NT2/D1 (cell line): ENCODE results near the gene CDK19.

Source experiments
- DNase-seq: peaks from one replicate; pipeline ENCODE4 v3.0.0-alpha.2; 2011; ENCODE audit warnings: low read depth, low spot score
- H3K27me3 ChIP-seq: 2 replicates; pipeline ENCODE4 v1.6.0; 2011; ENCODE audit warnings: mild to moderate bottlenecking; ENCODE audit not compliant: insufficient read length, insufficient read depth
- H3K36me3 ChIP-seq: 2 replicates; pipeline ENCODE4 v1.6.1; 2011; ENCODE audit warnings: mild to moderate bottlenecking, low read length, mixed read lengths; ENCODE audit not compliant: insufficient read depth, insufficient read length
- H3K4me1 ChIP-seq: 2 replicates; pipeline ENCODE4 v1.5.1; 2011; ENCODE audit not compliant: insufficient read depth, insufficient read length
- H3K4me3 ChIP-seq: 2 replicates; pipeline ENCODE4 v1.5.1; 2011; ENCODE audit warnings: low read depth; ENCODE audit not compliant: insufficient read length
- H3K9ac ChIP-seq: 2 replicates; pipeline ENCODE4 v1.6.0; 2011; ENCODE audit warnings: low read depth; ENCODE audit not compliant: insufficient read length
- H3K9me3 ChIP-seq: 2 replicates; pipeline ENCODE4 v1.5.1; 2011; ENCODE audit warnings: mild to moderate bottlenecking, low read length; ENCODE audit not compliant: insufficient read depth
- SUZ12 ChIP-seq: IDR thresholded peaks from 2 replicates; pipeline ENCODE4 v1.6.1; 2011; ENCODE audit not compliant: insufficient read length, insufficient read depth; ENCODE audit errors: extremely low read depth
- YY1 ChIP-seq: IDR thresholded peaks from 2 replicates; pipeline ENCODE4 v1.6.1; 2011; ENCODE audit not compliant: insufficient read length, insufficient read depth
- ZNF274 ChIP-seq: IDR thresholded peaks from 2 replicates; pipeline ENCODE4 v1.6.1; 2011; ENCODE audit warnings: mild to moderate bottlenecking, low read depth, low read length

Gene CDK19

GRCh38 chr6:110823146-110823545 lies 7.9 kb upstream of the CDK19 start:
- no peak for TF ChIP-seq SUZ12
- no peak for TF ChIP-seq ZNF274
- TF ChIP-seq YY1, result no peak
- Histone ChIP-seq H3K27me3 (no peaks in the 10 kb centered on the region), H3K4me1 (no peaks in the 10 kb centered on the region), H3K36me3 (no peaks in the 10 kb centered on the region), H3K9me3 (no peaks in the 10 kb centered on the region), H3K4me3 (no peak overlapping the region), H3K9ac (no peak overlapping the region)
- DNase-seq, result no peak

GRCh38 chr6:110822249-110822648 lies 7.0 kb upstream of the CDK19 start:
- H3K4me3 ChIP-seq, result no peak overlapping the region
- no peaks in the 10 kb centered on the region for H3K9me3 ChIP-seq
- TF ChIP-seq ZNF274 (no peak), SUZ12 (no peak), YY1 (no peak)
- no peak overlapping the region for H3K9ac ChIP-seq
- no peaks in the 10 kb centered on the region for H3K27me3 ChIP-seq
- no peak for DNase-seq
- H3K36me3 ChIP-seq, result no peaks in the 10 kb centered on the region
- H3K4me1 ChIP-seq, result no peaks in the 10 kb centered on the region

DNA sequence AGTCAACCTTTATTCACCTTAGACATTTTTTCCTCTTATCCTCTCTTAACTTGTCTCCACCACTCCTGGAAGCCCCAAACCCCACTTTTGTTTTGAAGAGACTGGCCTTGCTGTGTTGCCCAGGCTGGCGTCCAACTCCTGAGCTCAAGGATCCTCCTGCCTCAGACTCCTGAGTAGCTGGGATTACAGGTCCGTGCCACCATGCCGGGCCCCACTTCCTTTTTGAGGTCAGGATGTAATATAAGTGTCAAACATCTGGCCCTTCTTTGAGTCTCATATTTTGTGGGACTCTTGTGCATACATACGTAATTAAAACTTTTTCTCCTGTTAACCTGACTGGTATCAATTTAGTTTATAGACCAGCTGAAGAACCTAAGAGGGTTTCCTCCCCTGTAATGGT lies 1.4 kb upstream of the CDK19 start:
- Histone ChIP-seq H3K4me1 (no peaks in the 10 kb centered on the region), H3K9me3 (no peaks in the 10 kb centered on the region), H3K4me3 (no peak overlapping the region), H3K9ac (no peak overlapping the region), H3K36me3 (no peaks in the 10 kb centered on the region), H3K27me3 (no peaks in the 10 kb centered on the region)
- no peak for TF ChIP-seq SUZ12
- no peak for TF ChIP-seq YY1
- TF ChIP-seq ZNF274, result no peak
- DNase-seq, result no peak

DNA sequence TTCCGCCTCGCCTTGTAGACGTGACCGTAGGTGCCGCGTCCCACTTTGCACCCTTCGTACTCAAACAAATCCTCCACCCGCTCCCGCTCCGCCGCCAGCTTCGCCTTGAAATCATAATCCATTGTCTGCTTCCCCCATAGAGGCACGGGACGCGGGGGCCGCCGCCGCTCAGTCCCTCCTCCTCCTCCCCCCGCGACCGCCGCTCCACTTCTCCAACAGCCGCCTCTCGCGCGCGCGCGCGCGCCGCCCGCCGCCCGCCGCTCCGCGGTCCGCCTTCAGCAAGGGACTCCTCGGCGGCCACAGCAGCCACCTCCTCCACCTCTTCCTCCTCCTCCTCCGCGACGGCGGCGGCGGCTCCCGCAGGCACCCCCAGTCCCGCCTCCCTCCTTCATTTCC lies 256 bp downstream of the CDK19 start:
- DNase-seq, result no peak
- no peak for TF ChIP-seq SUZ12
- no peak for TF ChIP-seq YY1
- TF ChIP-seq ZNF274, result no peak
- Histone ChIP-seq H3K4me1 (no peaks in the 10 kb centered on the region), H3K9me3 (no peaks in the 10 kb centered on the region), H3K9ac (peak overlapping the region; percentile 91), H3K27me3 (no peaks in the 10 kb centered on the region), H3K4me3 (peak overlapping the region; percentile 89), H3K36me3 (no peaks in the 10 kb centered on the region)

DNA sequence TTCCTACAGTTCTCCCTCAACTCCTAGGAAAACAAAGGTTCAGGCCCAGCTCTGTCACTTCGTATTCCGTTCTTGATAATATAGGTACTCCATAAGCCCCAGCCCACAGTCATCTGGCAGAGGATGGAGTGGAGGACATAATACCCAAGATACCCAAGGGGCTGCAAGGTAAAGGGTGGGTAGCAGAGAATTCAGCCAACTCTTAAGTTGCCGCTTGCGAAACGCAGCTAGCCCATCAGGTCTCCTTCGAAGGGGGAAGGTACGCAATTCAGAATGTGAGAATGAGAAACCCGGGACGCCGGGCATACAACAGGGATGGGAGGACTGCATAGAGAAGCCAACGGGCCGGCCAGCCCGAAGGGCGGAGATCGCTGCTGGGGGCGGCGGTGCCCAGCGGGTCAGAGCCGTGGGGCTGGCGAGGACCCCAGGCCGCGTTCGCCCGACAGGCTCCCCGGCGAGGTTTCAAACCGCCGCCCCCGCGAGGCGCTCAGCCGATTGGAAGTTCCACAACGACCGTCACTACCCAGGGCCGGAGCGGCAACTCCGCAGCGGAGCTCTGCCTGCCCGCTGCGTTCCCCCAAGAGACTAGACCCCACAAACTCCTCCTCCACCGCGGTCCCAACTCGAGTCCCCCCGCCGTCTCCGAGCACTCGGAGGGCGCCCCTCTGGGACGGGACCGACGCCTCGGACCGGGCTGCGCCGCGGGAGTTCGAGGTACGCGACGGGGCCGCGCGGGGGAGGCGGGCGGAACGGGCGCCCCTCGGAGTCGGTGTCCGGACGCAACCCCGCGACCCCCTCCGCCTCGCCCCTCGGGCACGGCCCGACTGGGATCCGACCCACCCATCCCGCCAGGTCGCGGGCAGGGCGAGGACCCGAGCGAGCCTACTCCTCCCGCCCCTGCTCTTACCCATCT lies 911 bp downstream of the CDK19 start:
- H3K4me3 ChIP-seq, result peak overlapping the region; percentile 89
- H3K9ac ChIP-seq, result peak overlapping the region; percentile 91
- no peak for DNase-seq
- H3K9me3 ChIP-seq, result no peaks in the 10 kb centered on the region
- H3K27me3 ChIP-seq, result no peaks in the 10 kb centered on the region
- H3K4me1 ChIP-seq, result no peaks in the 10 kb centered on the region
- TF ChIP-seq ZNF274 (no peak), SUZ12 (no peak), YY1 (no peak)
- no peaks in the 10 kb centered on the region for H3K36me3 ChIP-seq

GRCh38 chr6:110813338-110814101 lies 1.7 kb downstream of the CDK19 start:
- H3K9ac ChIP-seq, result peak overlapping the region; percentile 91
- no peak for DNase-seq
- no peaks in the 10 kb centered on the region for H3K27me3 ChIP-seq
- peak overlapping the region; percentile 89 for H3K4me3 ChIP-seq
- no peaks in the 10 kb centered on the region for H3K4me1 ChIP-seq
- no peaks in the 10 kb centered on the region for H3K9me3 ChIP-seq
- H3K36me3 ChIP-seq, result no peaks in the 10 kb centered on the region
- TF ChIP-seq SUZ12 (no peak), YY1 (no peak), ZNF274 (no peak)

DNA sequence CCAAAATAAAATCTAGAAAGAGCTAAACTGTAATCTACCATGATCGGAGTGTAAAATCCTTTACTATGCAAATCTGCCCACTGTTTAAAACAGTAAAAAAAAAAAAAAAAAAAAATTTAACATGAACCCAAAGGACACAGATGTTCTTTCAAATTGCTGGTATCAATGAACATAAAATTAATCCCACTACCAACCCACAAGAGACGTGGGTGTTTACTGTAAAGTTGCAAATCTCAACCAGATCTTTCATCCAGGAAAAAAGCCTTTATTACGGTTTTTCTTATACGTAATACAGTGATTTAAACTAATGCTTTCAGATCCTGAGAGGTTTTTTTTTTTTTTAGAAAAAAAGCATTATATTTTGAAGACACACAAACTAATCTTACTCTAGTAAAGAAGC lies 2.5 kb downstream of the CDK19 start:
- Histone ChIP-seq H3K4me3 (no peak overlapping the region), H3K9ac (no peak overlapping the region), H3K36me3 (no peaks in the 10 kb centered on the region), H3K27me3 (no peaks in the 10 kb centered on the region), H3K9me3 (no peaks in the 10 kb centered on the region), H3K4me1 (no peaks in the 10 kb centered on the region)
- TF ChIP-seq ZNF274 (no peak), YY1 (no peak), SUZ12 (no peak)
- DNase-seq, result no peak
